Liver (tissue), 3 donors: ENCODE data around the gene HYCC2.

ENCODE experiments used
- ATF3 ChIP-seq: IDR thresholded peaks from 2 replicates; pipeline ENCODE4 v1.6.1; 2016; ENCODE audit warnings: antibody characterized with exemption
- CTCF ChIP-seq: fragments of 150-350 bp; IDR thresholded peaks from 2 replicates; pipeline ENCODE4 v1.5.1; 2017; ENCODE audit warnings: improper control_type of control experiment, low read depth, low read length; ENCODE audit not compliant: missing input control
- EGR1 ChIP-seq, 2 donors: IDR thresholded peaks; 2 replicates each; pipeline ENCODE4 v1.6.1; 2016 to 2018; ENCODE audit warnings: antibody characterized with exemption in 2 of 2, low read depth in 2 of 2
- GABPA ChIP-seq, 2 donors: IDR thresholded peaks in 1 of 2; conservative IDR thresholded peaks in 1 of 2; 2 replicates each; pipeline ENCODE4 v1.6.1; 2016; ENCODE audit warnings: antibody characterized with exemption in 2 of 2, mild to moderate bottlenecking in 1 of 2, moderate library complexity in 1 of 2
- HNF4G ChIP-seq: IDR thresholded peaks from 2 replicates; pipeline ENCODE4 v1.6.1; 2016; ENCODE audit warnings: antibody characterized with exemption
- JUND ChIP-seq, 2 donors: IDR thresholded peaks; 2 replicates each; pipeline ENCODE4 v1.6.1; 2016; ENCODE audit warnings: antibody characterized with exemption in 2 of 2
- MAX ChIP-seq: IDR thresholded peaks from 2 replicates; pipeline ENCODE4 v1.6.1; 2016; ENCODE audit warnings: antibody characterized with exemption
- RAD21 ChIP-seq, 2 donors: IDR thresholded peaks; 2 replicates each; pipeline ENCODE4 v1.6.1; 2016; ENCODE audit warnings: antibody characterized with exemption in 2 of 2, mild to moderate bottlenecking in 2 of 2
- RXRA ChIP-seq, 2 donors: IDR thresholded peaks; 2 replicates each; pipeline ENCODE4 v1.6.1; 2017 to 2018; ENCODE audit warnings: antibody characterized with exemption in 2 of 2, mild to moderate bottlenecking in 1 of 2
- SP1 ChIP-seq: IDR thresholded peaks from 2 replicates; pipeline ENCODE4 v1.6.1; 2018; ENCODE audit warnings: antibody characterized with exemption, mild to moderate bottlenecking
- TAF1 ChIP-seq: conservative IDR thresholded peaks from 2 replicates; pipeline ENCODE4 v1.6.1; 2016; ENCODE audit warnings: antibody characterized with exemption, mild to moderate bottlenecking
- YY1 ChIP-seq: IDR thresholded peaks from 2 replicates; pipeline ENCODE4 v1.6.1; 2016; ENCODE audit warnings: antibody characterized with exemption, mild to moderate bottlenecking
- TF ChIP-seq, protein P1 (sequence below): IDR thresholded peaks from 2 replicates; pipeline ENCODE4 v1.6.1; 2016; ENCODE audit warnings: antibody characterized with exemption, mild to moderate bottlenecking
- donor health status: healthy.
- donor health status: healthy.

- TF ChIP-seq EGR1 (IDR thresholded peaks at IDR 0.05; ENCODE audit: low read depth in 2 of 2) (no peak), CTCF (no peak), RXRA (IDR thresholded peaks at IDR 0.05) (no peak), JUND (IDR thresholded peaks at IDR 0.05) (no peak), GABPA (IDR thresholded peaks at IDR 0.05 in 1 of 2, conservative IDR thresholded peaks at IDR 0.05 in 1 of 2) (no peak), SP1 (no peak), YY1 (no peak), MAX (no peak), ATF3 (no peak), TAF1 (no peak), HNF4G (no peak), RAD21 (IDR thresholded peaks at IDR 0.05) (no peak)
- TF ChIP-seq, protein P1, sequence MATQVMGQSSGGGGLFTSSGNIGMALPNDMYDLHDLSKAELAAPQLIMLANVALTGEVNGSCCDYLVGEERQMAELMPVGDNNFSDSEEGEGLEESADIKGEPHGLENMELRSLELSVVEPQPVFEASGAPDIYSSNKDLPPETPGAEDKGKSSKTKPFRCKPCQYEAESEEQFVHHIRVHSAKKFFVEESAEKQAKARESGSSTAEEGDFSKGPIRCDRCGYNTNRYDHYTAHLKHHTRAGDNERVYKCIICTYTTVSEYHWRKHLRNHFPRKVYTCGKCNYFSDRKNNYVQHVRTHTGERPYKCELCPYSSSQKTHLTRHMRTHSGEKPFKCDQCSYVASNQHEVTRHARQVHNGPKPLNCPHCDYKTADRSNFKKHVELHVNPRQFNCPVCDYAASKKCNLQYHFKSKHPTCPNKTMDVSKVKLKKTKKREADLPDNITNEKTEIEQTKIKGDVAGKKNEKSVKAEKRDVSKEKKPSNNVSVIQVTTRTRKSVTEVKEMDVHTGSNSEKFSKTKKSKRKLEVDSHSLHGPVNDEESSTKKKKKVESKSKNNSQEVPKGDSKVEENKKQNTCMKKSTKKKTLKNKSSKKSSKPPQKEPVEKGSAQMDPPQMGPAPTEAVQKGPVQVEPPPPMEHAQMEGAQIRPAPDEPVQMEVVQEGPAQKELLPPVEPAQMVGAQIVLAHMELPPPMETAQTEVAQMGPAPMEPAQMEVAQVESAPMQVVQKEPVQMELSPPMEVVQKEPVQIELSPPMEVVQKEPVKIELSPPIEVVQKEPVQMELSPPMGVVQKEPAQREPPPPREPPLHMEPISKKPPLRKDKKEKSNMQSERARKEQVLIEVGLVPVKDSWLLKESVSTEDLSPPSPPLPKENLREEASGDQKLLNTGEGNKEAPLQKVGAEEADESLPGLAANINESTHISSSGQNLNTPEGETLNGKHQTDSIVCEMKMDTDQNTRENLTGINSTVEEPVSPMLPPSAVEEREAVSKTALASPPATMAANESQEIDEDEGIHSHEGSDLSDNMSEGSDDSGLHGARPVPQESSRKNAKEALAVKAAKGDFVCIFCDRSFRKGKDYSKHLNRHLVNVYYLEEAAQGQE = no peak
These were observed 1.6 kb upstream of the HYCC2 start for GRCh38 chr2:201073071-201073470.
